Measurements from ENCODE around the gene COLGALT1. TPM values are rescaled to one million over a fixed set of nuclear protein-coding genes. Genes with fewer than 3 reads are reported as not detected.
"Not testable (repeated sequence)": the region's sequence is repeated elsewhere in the genome, so short reads cannot be mapped to it uniquely, and the experiment has no call there.

COLGALT1 gene
- total RNA-seq, 1 experiment from 2014 or later, result 145 TPM

GRCh38 chr19:17552735-17553134 is 2.7 kb upstream of the COLGALT1 start:
- DNase-seq (ENCODE audit: low read depth); in situ Hi-C loops (cut with HindIII; ENCODE audit: low pct_unique_long_range_greater_than_20kb, low sequenced_read_pairs): not testable (repeated sequence)

DNA sequence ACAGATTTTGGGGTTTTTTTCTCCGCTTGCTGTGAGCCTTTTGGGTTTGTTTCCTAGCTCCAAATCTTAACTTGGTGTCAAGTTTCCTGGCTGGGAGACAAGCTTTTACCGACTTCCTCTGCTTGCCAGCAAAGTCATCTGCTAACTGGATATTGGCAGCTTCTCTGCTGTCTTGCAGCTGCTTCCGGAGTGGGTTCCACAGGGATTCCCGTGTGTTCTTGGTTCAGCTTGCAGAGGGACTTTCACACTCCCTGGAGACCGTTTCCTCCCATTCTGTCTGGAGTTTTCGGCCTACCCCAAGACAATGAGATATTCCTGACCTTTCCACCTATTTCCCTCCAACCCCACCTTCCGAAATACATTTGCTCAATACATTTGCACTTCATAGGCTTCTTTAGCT is 2.2 kb upstream of the COLGALT1 start:
- no peak for DNase-seq (ENCODE audit: low read depth)
- in situ Hi-C loops (cut with HindIII; ENCODE audit: low pct_unique_long_range_greater_than_20kb, low sequenced_read_pairs), result no loop called here

DNA sequence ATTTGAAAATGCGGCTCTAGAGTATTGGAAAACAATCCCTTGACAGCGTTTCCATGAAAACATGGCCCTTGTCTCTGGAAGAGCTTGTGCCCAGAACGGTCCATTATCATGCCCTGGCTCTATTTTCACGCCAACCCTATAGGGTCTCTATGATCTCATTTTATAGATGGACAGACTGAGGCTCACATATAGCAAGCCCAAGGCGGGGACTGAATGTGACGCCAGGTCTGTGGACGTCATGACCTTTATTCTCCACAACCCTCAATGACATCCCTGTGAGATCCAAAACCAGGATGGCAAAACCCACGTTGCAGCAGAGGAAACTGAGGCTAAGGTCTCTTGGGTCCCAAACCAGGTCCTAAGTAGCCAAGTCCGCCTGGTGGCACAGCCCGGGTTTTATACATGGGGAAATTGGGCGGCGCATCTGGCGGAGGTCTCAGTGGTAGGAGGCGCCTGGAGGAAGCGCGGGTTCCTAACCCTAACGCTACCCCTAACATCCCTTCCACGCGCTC is 425 bp upstream of the COLGALT1 start:
- no peak for DNase-seq (ENCODE audit: low read depth)
- in situ Hi-C loops (cut with HindIII; ENCODE audit: low pct_unique_long_range_greater_than_20kb, low sequenced_read_pairs), result no loop called here

- in situ Hi-C loops (cut with HindIII; ENCODE audit: low pct_unique_long_range_greater_than_20kb, low sequenced_read_pairs), result no loop called here
- DNase-seq (ENCODE audit: low read depth), result peak; percentile 63
These were observed 722 bp downstream of the COLGALT1 start for GRCh38 chr19:17555929-17556813.

DNA sequence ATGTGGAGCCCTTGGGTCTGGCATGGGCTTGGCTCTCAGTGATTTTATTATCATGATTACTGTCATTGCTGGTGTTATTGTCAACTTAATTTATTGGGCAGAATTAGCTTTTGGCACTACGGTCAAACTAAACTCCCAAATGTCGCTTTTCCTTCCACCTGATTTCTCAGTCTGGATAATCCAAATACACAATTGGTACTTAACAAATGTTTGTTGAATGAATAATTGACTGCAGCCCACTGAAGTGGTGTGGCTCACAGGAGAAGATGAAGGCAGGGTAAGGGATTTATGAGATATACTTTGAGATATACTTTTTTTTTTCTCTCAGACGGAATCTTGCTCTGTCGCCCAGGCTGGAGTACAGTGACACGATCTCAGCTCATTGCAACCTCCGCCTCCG is 1.5 kb downstream of the COLGALT1 start:
- in situ Hi-C loops (cut with HindIII; ENCODE audit: low pct_unique_long_range_greater_than_20kb, low sequenced_read_pairs), result no loop called here
- DNase-seq (ENCODE audit: low read depth), result no peak

GRCh38 chr19:17557466-17557865 is 2.0 kb downstream of the COLGALT1 start:
- in situ Hi-C loops (cut with HindIII; ENCODE audit: low pct_unique_long_range_greater_than_20kb, low sequenced_read_pairs), result no loop called here
- no peak for DNase-seq (ENCODE audit: low read depth)

DNA sequence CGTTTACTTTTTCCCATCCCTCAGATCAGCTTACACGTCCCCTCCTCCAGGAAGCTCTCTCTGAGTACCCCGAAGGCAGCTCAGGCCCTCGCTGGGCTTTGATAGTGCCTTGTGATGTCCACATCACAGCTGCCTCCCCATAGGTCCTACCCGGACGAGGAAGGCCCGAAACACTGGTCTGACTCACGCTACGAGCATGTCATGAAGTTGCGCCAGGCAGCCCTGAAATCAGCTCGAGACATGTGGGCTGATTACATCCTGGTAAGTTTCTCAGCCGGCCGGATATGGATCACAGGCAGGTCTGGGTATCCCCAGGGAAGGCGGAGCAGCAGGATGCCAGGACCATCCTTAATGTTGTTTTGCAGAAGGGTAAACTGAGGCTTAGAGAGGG is 4.8 kb downstream of the COLGALT1 start:
- DNase-seq (ENCODE audit: low read depth), result no peak
- in situ Hi-C loops (cut with HindIII; ENCODE audit: low pct_unique_long_range_greater_than_20kb, low sequenced_read_pairs), result no loop called here

DNA sequence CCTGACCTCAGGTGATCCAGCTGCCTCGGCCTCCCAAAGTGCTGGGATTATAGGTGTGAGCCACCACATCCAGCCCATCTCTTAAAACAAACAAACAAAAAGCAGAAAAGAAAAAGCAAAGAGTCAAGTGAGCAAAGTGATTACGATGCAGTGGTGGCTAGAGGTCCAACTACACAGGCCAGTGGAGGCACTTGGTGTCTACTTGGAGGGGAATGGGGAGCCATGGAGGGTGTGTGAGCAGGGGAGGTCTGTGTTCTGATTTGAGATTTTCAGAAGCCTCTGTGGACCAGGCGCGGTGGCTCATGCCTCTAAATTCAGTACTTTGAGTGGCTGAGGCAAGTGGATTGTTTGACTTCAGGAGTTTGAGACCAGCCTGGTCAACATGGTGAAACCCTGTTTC is 6.6 kb downstream of the COLGALT1 start:
- in situ Hi-C loops (cut with HindIII; ENCODE audit: low pct_unique_long_range_greater_than_20kb, low sequenced_read_pairs), result no loop called here
- no peak for DNase-seq (ENCODE audit: low read depth)

GRCh38 chr19:17562561-17562960 is 7.1 kb downstream of the COLGALT1 start:
- in situ Hi-C loops (cut with HindIII; ENCODE audit: low pct_unique_long_range_greater_than_20kb, low sequenced_read_pairs), result no loop called here

GRCh38 chr19:17564781-17565180 is 9.3 kb downstream of the COLGALT1 start:
- no peak for DNase-seq (ENCODE audit: low read depth)
- in situ Hi-C loops (cut with HindIII; ENCODE audit: low pct_unique_long_range_greater_than_20kb, low sequenced_read_pairs), result no loop called here

More at GRCh38 chr19:17562561-17562960, 7.1 kb downstream of the COLGALT1 start:
- no peak for DNase-seq (ENCODE audit: low read depth)

DNA sequence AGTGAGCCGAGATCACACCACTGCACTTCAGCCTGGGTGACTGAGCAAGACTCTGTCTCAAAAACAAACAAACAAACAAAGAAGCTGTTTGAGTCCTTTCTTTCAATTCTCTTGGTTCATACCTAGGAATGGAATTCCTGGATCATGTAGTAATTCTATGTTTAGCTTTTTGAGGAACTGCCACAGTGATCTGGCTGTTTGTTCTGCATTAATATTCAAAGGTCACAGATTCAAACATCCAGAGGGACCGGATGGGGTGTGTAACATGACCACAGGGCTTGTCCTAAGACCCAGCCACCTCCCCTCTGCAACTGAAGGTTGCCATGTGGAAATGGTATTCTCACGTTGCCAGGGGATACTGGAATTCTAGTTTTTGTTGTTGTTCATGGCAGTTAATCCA is 10.2 kb downstream of the COLGALT1 start:
- in situ Hi-C loops (cut with HindIII; ENCODE audit: low pct_unique_long_range_greater_than_20kb, low sequenced_read_pairs), result no loop called here
- peak; percentile 86 for DNase-seq (ENCODE audit: low read depth)

DNA sequence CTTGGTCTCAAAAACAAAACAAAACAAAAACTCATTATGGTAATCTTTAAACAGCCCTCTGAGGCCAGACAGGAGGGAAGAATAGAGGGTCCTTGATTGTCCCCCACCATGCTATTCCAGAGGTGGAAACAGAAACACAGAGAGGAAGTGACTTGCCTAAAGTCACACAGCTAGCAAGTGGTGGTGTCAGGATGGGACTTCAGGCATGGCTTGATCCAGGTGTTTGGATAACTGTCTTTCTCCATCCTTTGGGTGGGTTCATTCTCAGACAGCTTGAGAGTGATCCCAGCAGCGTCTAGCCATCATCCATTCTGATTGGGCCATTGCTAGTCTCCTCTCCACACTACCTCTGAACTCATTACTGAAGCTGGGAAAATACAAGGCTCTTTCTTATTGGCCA is 12.5 kb downstream of the COLGALT1 start:
- DNase-seq (ENCODE audit: low read depth), result no peak
- in situ Hi-C loops (cut with HindIII; ENCODE audit: low pct_unique_long_range_greater_than_20kb, low sequenced_read_pairs), result no loop called here

- in situ Hi-C loops (cut with HindIII; ENCODE audit: low pct_unique_long_range_greater_than_20kb, low sequenced_read_pairs); DNase-seq (ENCODE audit: low read depth): not testable (repeated sequence)
These were observed 14.8 kb downstream of the COLGALT1 start for GRCh38 chr19:17570291-17570690.

DNA sequence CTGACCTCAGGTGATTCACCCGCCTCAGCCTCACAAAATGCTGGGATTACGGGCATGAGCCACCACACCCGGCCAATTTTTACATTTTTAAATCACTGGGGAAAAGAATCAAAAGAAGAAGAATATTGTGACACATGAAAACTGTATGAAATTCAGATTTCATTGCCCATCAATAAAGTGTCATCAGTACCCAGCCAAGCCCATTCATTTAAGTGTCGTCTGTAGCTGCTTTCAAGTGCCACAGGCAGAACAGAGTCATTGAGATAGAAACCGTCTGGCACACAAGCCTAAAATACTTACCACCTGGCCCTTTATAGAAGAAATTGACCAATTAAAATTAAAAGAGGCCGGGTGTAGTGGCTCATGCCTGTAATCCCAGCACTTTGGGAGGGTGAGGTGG is 15.3 kb downstream of the COLGALT1 start:
- DNase-seq (ENCODE audit: low read depth), result no peak
- in situ Hi-C loops (cut with HindIII; ENCODE audit: low pct_unique_long_range_greater_than_20kb, low sequenced_read_pairs), result no loop called here

DNA sequence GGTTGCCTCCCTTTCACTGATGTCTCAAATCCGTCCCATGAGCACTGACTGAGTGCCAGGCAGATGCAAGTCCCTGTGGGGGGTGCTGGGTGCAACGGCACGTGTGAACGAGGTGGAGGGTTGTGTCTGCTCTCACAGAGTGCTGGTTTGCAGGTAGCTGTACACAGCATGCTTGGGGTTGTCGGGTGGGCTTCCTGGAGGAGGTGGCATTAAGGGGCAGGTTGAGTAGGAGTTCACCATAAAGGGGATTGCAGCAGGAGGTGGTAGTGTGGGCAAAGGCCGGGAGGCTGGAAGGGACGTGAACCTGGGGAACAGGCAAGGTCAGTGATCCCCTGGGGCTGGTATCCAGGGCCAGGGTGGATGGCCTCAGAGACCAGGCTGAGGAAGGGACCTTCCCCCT is 17.2 kb downstream of the COLGALT1 start:
- in situ Hi-C loops (cut with HindIII; ENCODE audit: low pct_unique_long_range_greater_than_20kb, low sequenced_read_pairs), result no loop called here
- DNase-seq (ENCODE audit: low read depth), result no peak

DNA sequence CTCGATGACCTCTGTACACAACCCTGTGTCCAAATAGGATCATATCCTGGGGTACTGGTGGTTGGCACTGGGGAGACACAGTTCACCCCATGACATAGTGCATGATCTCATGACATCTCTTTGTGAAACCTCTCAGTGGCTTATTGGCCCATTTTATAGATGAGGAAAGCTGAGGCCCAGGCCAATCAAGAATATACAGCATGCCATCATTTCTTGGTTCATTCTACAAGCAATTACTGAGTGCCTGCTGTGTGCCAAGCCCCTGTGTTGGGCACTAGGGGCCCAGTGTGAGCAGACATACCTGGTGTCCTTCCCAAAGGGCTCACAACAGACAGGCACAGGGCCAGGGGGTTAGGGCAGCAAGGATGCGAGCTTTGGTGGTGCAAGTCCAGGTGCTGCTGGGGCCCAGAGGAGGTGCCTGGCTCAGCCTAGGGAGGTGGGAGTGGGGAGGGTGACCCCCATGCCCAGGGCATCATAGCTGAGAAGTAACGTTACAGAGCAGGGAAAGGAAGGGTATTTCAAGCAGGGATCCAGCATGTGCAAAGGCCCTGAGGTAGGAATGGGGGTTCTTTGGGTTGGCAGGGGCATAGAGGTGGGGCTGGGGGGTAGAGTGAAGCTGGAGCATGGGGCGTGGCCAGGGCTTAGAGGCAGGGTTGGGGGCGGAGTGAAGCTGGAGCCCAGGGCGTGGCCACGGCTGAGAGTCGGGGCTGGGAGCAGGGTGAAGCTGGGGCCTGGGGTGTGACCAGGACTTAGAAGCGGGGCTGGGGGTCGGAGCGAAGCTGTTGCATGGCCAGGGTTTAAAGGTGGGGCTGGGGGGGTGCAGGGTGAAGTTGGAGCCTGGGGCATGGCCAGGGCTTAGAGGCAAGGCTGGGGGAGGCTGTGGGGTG is 20.7 kb downstream of the COLGALT1 start:
- in situ Hi-C loops (cut with HindIII; ENCODE audit: low pct_unique_long_range_greater_than_20kb, low sequenced_read_pairs), result no loop called here
- no peak for DNase-seq (ENCODE audit: low read depth)

DNA sequence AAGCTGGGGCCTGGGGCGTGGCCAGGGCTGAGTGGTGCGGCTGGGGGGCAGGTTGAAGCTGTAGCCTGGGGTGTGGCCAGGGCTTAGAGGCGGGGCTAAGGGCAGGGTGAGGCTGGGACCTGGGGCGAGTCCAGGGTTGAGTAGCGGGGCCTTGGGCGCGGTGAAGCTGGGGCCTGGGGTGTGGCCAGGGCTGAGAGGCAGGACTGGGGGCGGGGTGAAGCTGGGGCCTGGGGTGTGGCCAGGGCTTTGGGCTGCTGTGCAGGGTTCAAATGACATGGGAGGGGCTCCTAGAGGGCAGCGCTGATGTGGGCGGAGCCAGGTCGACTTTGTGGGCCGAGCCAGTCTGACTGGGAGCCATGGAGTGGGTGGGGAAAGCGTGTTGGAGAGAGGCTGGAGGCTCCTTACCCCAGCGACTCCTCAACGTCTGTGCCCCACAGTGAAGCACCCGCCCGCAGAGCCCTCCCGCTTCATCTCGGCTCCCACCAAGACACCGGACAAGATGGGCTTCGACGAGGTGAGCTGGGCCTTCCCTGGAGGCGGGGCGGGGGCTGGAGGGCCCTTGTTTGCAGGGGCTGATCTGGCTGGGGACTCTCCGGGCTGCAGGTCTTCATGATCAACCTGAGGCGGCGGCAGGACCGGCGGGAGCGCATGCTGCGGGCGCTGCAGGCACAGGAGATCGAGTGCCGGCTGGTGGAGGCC is 21.5 kb downstream of the COLGALT1 start:
- in situ Hi-C loops (cut with HindIII; ENCODE audit: low pct_unique_long_range_greater_than_20kb, low sequenced_read_pairs), result no loop called here
- peak; percentile 94 for DNase-seq (ENCODE audit: low read depth)

GRCh38 chr19:17577457-17578097 is 22.1 kb downstream of the COLGALT1 start:
- DNase-seq (ENCODE audit: low read depth), result no peak
- in situ Hi-C loops (cut with HindIII; ENCODE audit: low pct_unique_long_range_greater_than_20kb, low sequenced_read_pairs), result no loop called here
